Activated CD4-positive, alpha-beta T cell treated with anti-CD3 and anti-CD28 coated beads, Interleukin-2, amount 50 U/mL, for 4 hours (primary cell): ENCODE results near the gene NCAPG2.

ENCODE experiments used
- DNase-seq, 2 experiments: peaks; one replicate each; pipeline ENCODE4 v3.0.0-alpha.2; 2020

The NCAPG2 gene

GRCh38 chr7:158733775-158734494 is 29.3 kb upstream of the NCAPG2 start:
- no peak for DNase-seq

- no peak for DNase-seq
These were observed 28.6 kb upstream of the NCAPG2 start for GRCh38 chr7:158733220-158733519.

GRCh38 chr7:158732494-158733219 is 28.1 kb upstream of the NCAPG2 start:
- DNase-seq, result no peak

- DNase-seq, result no peak
These were observed 27.2 kb upstream of the NCAPG2 start for GRCh38 chr7:158731761-158732160.

GRCh38 chr7:158730383-158731346 is 26.1 kb upstream of the NCAPG2 start:
- DNase-seq, result no peak

GRCh38 chr7:158729646-158730382 is 25.2 kb upstream of the NCAPG2 start:
- no peak for DNase-seq

- DNase-seq, result no peak
These were observed 24.5 kb upstream of the NCAPG2 start for GRCh38 chr7:158728911-158729645.

- no peak for DNase-seq
These were observed 23.1 kb upstream of the NCAPG2 start for GRCh38 chr7:158727690-158728089.

- no peak for DNase-seq
These were observed 21.7 kb upstream of the NCAPG2 start for GRCh38 chr7:158726277-158726807.

- DNase-seq, result no peak
These were observed 20.8 kb upstream of the NCAPG2 start for GRCh38 chr7:158725506-158725800.

- no peak for DNase-seq
These were observed 20.3 kb upstream of the NCAPG2 start for GRCh38 chr7:158724658-158725505.

- DNase-seq, result no peak
These were observed 19.2 kb upstream of the NCAPG2 start for GRCh38 chr7:158723714-158724385.

GRCh38 chr7:158723266-158723665 is 18.7 kb upstream of the NCAPG2 start:
- no peak for DNase-seq

- no peak for DNase-seq
These were observed 18.1 kb upstream of the NCAPG2 start for GRCh38 chr7:158722574-158723237.

- no peak for DNase-seq
These were observed 15.5 kb upstream of the NCAPG2 start for GRCh38 chr7:158720112-158720511.

GRCh38 chr7:158716802-158717201 is 12.2 kb upstream of the NCAPG2 start:
- DNase-seq, result no peak

- DNase-seq, result no peak
These were observed 6.1 kb upstream of the NCAPG2 start for GRCh38 chr7:158710651-158711102.

- DNase-seq, result no peak
These were observed 3.0 kb upstream of the NCAPG2 start for GRCh38 chr7:158707610-158708009.

- no peak for DNase-seq
These were observed 2.3 kb upstream of the NCAPG2 start for GRCh38 chr7:158706710-158707590.
